GM19238 (cell line): Measurements from ENCODE around the gene RPSA.
"Not testable (repeated sequence)": the region's sequence is repeated elsewhere in the genome, so short reads cannot be mapped to it uniquely, and the experiment has no call there.

Experiments used
- DNase-seq: peaks from one replicate; pipeline ENCODE4 v3.0.0; 2011; ENCODE audit warnings: low spot score; ENCODE audit not compliant: insufficient read length

RPSA gene

GRCh38 chr3:39419742-39420315 lies 13.3 kb downstream of the RPSA start:
- no peak for DNase-seq

- DNase-seq, result no peak
Observed at GRCh38 chr3:39420543-39420942, 14.0 kb downstream of the RPSA start.

- DNase-seq, result no peak
Observed at GRCh38 chr3:39423436-39423970, 17.0 kb downstream of the RPSA start.

- DNase-seq, result no peak
Observed at GRCh38 chr3:39426312-39426711, 19.8 kb downstream of the RPSA start.

GRCh38 chr3:39427506-39427905 lies 21.0 kb downstream of the RPSA start:
- no peak for DNase-seq

- DNase-seq, result no peak
Observed at GRCh38 chr3:39428745-39429201, 22.3 kb downstream of the RPSA start.

GRCh38 chr3:39429466-39429865 lies 22.9 kb downstream of the RPSA start:
- DNase-seq, result no peak

- no peak for DNase-seq
Observed at GRCh38 chr3:39432342-39432741, 25.8 kb downstream of the RPSA start.

- no peak for DNase-seq
Observed at GRCh38 chr3:39433642-39434041, 27.1 kb downstream of the RPSA start.

GRCh38 chr3:39434574-39434973 lies 28.1 kb downstream of the RPSA start:
- no peak for DNase-seq

- no peak for DNase-seq
Observed at GRCh38 chr3:39435006-39435748, 28.7 kb downstream of the RPSA start.

- DNase-seq, result no peak
Observed at GRCh38 chr3:39438880-39439279, 32.4 kb downstream of the RPSA start.

- no peak for DNase-seq
Observed at GRCh38 chr3:39440316-39440715, 33.8 kb downstream of the RPSA start.

- no peak for DNase-seq
Observed at GRCh38 chr3:39443530-39443929, 37.0 kb downstream of the RPSA start.

GRCh38 chr3:39445927-39446326 lies 39.4 kb downstream of the RPSA start:
- DNase-seq, result no peak

- DNase-seq, result no peak
Observed at GRCh38 chr3:39446444-39446843, 39.9 kb downstream of the RPSA start.

- peak; percentile 56 for DNase-seq
Observed at GRCh38 chr3:39447637-39448483, 41.3 kb downstream of the RPSA start.

GRCh38 chr3:39448506-39449233 lies 42.1 kb downstream of the RPSA start:
- no peak for DNase-seq

GRCh38 chr3:39449796-39450195 lies 43.3 kb downstream of the RPSA start:
- DNase-seq, result no peak

- peak; percentile 12 for DNase-seq
Observed at GRCh38 chr3:39453134-39453533, 46.6 kb downstream of the RPSA start.

GRCh38 chr3:39453872-39454271 lies 47.4 kb downstream of the RPSA start:
- DNase-seq, result not testable (repeated sequence)
